Activated T-cell treated with anti-CD3 and anti-CD28 coated beads for 4 hours (primary cell): ENCODE data around the gene SCAPER.
"Not testable (repeated sequence)": the region's sequence is repeated elsewhere in the genome, so short reads cannot be mapped to it uniquely, and the experiment has no call there.

Source experiments
- DNase-seq: peaks from one replicate; pipeline ENCODE4 v3.0.0-alpha.2; 2020

Gene SCAPER

DNA sequence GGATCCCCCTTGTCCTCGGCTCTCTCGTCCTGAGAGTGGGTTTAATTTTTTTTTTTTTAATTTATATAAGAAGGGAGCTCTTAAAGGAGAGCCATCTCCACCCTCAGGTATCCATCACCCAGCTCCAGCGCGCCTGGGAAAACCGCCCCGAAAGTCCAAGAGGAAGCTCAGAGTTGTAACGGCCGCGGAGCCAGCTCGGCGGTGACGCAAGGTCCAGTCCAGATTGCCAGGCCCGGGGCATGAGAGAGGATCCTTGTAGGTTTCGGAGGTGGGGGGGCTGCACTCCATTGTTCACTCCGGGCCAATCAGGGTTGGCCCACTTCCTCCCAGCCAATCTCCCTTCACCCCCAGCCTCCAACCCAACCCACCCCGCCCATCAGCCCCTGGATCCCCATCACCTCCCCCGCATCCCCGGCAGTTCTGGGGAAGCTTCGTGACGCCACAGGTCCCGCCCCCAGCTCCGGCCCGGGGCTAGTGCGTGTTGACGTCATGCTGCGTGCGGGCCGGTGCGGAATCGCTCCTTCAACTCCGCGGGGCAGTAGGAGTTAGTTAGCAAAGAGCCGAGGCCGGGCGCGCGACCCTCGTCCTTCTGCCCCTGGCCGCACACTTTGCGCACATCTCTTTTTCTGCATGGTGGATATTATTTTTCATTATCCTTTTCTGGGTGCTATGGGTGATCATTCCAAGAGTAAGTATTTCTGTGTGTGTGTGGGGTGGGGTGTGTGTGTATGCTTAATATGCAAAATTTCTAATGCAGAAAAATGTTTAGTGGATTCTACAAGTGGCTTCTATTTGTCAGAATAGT is 568.7 kb downstream of the SCAPER start, which contains the start of gene ISL2:
TSS of gene ISL2 (plus strand) at position 520 of the 805 bp plus-strand sequence. CDS start at position 631, 111 bp downstream.
- DNase-seq = peak; percentile 55

DNA sequence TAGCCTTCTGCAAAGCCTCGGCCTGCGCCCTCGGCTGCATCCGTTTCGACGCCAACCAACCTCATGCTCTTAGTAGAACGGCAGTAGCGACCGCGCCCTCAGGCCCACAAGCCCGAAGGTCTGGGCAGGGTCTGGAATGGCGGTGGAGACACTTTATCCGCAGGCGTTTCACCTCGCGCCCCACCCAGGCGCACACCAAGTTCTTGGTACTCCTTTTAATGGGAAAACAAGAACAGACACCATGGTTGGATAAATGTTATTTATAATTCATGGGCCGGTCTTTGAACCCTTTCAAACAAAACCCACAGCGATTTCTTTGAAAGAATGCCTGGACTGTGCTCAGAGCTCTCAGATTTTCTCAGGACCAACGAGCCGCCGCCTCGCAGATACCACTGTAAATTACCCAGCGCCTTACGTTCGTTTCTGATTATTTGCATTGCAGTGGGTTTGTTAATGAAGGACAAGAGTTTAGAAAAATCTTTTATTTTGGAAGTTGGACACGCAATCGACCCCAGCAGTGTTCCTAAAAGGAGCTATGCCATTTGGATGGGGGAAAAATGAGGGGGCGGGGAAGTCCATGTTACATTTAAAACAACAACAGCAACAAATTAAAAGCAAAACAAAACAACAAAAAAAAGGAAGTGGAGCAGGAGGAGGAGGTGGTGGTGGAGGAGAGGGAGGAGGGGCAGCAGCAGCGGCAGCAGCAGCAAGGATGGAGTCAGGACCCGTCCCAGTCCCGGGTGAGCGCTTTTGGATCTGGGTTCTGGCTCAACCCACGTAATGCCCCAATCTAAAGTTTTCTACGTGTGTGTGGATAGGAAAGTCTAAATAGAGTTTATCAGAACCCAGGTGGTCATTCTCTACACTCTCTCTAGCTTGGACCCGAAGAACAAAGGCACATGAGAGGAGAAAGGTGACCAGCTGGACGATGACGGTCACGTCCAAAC is 569.6 kb downstream of the SCAPER start:
- DNase-seq = no peak

DNA sequence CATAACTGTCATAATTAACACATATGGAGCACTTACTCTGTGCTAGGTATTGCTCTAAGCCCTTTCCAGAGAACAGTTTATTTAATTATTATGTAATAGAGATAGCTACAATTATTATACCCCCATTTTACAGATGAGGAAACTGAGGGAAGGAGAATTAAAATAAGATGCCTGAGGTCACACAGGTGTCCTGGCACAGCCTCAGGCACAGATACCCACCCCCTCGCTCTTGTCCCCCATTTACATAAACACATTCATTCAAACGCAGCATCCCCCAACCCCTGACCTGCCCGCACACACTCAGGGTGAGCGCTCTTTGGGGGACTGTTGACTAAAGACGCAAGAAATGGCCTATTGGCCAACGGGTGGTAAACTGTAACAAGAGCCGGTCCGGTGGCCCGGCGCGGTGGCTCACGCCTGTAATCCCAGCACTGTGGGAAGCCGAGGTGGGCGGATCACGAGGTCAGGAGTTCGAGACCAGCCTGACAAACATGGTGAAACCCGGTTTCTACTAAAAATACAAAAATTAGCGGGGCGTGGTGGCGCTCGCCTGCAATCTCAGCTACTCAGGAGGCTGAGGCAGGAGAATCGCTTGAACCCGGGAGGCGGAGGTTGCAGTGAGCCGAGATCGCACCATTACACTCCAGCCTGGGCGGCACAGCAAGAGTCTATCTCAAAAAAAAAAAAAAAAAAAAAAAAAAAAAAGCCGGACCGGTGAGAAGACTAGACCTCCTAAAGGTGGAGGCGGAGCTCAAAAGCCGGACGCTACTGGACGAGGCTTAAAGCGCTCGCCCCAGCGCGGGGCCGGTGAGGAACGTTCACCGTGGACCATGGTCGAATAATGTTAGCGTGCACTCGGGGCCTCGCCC is 570.5 kb downstream of the SCAPER start:
- no peak for DNase-seq

GRCh38 chr15:76333720-76334437 is 571.3 kb downstream of the SCAPER start:
- no peak for DNase-seq

- no peak for DNase-seq
Observed at GRCh38 chr15:76333309-76333708, 571.8 kb downstream of the SCAPER start.

DNA sequence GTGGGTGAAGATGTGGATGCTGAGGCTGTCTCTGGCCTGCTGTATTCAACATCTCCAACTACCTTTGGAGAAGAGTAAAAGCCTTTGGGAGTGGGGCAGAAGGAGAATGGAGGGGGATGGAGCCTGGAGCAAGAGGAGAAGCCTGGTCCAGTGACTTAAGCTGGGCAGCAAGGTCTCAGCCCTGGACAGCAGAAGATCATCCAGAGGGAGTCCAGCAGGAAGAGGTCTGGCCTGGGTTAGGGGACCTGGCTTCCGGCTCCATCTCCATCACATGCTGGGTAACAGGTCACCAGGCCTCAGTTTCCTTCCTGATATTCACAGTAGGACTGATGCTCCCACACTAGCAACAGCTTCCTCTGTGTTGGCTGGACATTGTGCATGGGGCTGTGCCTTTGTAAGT is 572.3 kb downstream of the SCAPER start:
- no peak for DNase-seq

- DNase-seq = no peak
Observed at GRCh38 chr15:76330080-76330680, 575.0 kb downstream of the SCAPER start.

- no peak for DNase-seq
Observed at GRCh38 chr15:76328958-76329357, 576.2 kb downstream of the SCAPER start.

DNA sequence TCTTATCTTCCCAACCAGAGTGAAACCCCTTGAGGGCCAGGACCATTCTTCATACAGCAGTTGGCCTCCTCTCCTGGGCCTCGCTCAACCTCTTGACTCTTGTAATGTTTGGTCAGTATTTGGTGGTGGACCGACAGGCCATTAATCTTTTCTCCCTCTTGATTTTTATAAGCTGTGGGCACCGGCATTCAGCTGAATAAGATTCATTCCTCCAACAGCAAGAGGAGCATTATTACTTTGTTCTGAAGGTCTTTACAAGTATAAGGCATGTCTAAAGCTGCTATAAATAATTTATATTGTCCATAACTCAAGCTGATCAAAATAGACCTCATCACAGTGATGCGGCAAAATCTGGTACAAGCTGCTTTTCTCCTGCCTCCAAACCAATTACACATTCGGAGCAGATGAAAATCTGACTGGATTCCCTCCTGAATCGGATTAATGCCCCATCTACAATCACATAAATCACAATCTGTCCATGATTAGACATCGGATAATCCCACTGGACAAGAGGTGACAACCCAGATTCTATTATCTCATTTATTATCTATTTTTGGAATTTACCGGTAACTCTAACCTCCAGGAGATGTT is 576.9 kb downstream of the SCAPER start:
- no peak for DNase-seq

- no peak for DNase-seq
Observed at GRCh38 chr15:76327191-76328105, 577.7 kb downstream of the SCAPER start.

- no peak for DNase-seq
Observed at GRCh38 chr15:76325704-76326103, 579.4 kb downstream of the SCAPER start.

GRCh38 chr15:76324066-76324465 is 581.1 kb downstream of the SCAPER start:
- DNase-seq = no peak

DNA sequence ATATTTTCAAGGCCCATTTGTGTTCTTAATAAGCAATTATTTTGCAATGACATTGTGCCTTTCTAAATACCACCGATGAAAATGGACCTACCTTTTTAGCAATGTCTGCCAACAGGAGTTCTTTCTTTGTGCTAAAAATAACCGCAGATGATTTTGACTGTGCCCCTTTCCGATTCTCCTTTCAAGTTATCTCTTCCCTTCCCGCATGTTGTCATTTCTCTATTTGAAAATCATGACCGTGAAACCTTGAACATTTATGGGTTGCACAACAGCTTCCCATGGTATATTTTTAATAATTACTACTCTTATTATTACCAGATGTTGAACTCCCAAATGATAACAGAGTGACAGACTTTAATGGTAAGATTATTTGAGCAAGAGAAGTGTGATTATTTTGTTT is 583.5 kb downstream of the SCAPER start:
- DNase-seq = no peak

DNA sequence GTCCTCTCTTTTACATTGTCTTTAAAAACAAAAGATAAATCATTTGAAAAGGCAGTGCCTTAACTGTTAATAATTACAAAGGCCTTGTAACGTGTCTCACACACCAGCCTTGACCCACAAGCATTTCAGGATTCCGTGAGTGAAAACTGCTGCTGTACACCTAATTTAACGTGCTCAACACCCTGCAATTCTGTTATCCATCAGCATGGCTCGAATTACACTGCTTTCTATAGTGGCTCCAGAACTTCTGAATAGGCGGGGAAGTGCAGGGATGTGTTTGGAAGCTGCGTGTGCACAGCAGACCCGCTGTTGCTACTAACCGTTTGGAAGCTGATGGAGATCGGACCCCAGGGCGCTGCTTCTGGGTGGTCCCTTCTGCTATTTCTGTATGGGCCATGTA is 584.0 kb downstream of the SCAPER start:
- DNase-seq = no peak

DNA sequence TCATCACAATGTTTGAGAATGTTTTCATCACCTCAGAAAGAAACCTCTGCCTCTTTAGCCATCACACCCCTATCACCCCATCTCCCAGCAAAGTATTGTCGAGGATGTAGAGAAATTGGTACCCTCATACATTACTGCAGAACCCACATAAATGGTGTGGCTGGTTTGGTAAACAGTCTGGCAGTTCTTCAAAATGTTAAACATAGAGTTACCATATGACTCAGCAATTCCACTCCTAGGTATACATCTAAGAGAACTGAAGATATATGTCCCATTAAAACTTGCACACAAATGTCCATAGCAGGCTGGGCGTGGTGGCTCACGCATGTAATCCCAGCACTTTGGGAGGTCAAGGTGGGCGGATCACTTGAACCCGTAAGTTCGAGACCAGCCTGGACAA is 585.1 kb downstream of the SCAPER start:
- no peak for DNase-seq

DNA sequence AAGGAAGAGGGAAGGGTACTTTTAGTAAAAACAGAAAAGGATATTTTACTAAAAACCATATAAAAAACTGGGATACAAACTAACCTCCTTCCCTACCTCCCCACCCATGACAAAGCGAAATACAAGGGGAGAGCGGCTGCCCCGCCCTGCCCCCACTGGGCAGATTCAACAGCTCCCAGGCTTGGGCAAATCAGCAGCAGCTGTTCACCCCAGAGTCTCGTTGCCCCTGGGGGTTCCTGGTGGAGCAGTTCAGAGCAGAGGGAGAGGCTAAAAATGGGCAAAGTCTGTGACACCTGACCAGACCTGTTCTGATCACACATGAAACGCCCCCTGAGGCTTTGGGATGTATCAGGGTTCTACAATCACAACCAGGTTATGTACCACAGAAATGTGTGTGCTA is 591.4 kb downstream of the SCAPER start:
- no peak for DNase-seq

DNA sequence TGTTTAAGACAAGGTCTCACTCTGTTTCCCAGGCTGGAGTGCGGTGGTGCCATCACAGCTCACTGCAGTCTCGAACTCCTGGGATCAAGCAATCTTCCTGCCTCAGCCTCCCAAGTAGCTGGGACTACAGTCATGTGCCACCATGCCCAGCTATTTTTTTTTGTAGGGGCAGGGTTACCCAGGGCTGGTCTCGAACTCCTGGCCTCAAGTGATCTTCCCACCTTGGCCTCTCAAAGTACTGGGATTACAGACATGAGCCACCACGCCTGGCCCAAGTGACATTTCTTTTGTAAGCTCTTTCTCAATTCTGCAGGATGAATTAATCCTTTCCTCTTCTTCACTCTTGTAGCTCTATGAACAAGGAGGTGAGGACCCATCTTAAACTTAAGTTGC is 592.0 kb downstream of the SCAPER start:
- DNase-seq = not testable (repeated sequence)

GRCh38 chr15:76312540-76313174 is 592.5 kb downstream of the SCAPER start:
- DNase-seq = no peak

DNA sequence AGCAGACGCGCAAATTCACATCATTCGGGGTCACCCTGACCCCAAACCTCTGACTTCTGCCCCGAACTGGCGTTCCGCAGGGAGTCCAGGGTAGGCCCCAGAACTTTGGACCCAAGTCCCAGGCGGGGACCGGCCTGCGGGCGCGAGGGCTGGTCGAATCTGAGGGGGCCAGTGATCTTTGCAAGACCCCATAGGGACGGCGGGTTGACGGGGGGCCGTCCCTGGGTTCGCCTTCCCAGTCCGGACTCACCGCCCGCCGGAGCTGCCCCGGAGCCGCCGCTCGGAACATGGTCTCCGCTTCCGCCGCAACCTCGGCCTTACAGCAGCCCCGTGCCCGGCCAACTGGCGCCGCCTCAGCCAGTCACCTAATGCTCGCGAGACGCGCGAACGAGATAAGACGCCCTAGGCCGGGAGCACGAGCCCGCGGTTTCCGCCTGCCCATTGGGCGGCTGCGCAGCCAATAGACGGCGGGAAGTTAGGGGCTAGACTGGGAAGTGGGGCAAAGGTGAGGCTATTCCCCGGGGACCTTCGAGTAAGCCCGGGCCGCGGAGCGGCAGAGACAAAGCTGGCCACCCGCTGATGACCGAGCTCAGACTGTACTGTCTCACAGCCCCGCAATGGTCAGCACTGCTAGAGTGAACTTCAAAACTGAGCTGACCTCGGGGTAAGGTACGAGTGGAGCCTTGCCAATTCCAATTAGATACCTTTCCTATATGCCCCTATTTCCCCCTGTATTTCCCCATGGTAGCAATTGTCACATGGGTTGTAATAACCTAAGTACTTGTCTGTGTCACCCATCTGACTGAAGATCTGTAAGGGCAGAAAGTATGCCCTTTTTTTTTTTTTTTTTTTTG is 593.8 kb downstream of the SCAPER start, which contains the start of gene ETFA:
TSS of gene ETFA (minus strand) at position 370 of the 854 bp plus-strand sequence. CDS start at position 289, 81 bp downstream.
- DNase-seq = peak; percentile 85
